K562 (cell line): ENCODE measurements around the gene FYTTD1. TPM values are rescaled to one million over a fixed set of nuclear protein-coding genes. Genes with fewer than 3 reads are reported as not detected.

ENCODE experiments used
- ETV5 ChIP-seq: sonication (generic); formaldehyde crosslinking; IDR thresholded peaks from 2 replicates; pipeline ENCODE4 v1.4.0; 2020; ENCODE audit warnings: low read depth, mild to moderate bottlenecking, missing genetic modification reagents
- KLF16 ChIP-seq: IDR thresholded peaks from 2 replicates; pipeline ENCODE4 v1.6.1; 2016; ENCODE audit warnings: antibody characterized with exemption
- MAZ ChIP-seq, 2 experiments: fragments of 450-650 bp in 1 of 2; sonication (generic) in 1 of 2; formaldehyde crosslinking; IDR thresholded peaks in 1 of 2; conservative IDR thresholded peaks in 1 of 2; 2 replicates each; pipeline versions ENCODE4 v1.4.0 to v1.5.0; 2020; ENCODE audit warnings: mild to moderate bottlenecking in 1 of 2, missing genetic modification reagents in 1 of 2
- NCOA2 ChIP-seq, 2 experiments: fragments of 450-650 bp; IDR thresholded peaks; 2 replicates each; pipeline ENCODE4 v1.6.1; 2018; ENCODE audit warnings: mild to moderate bottlenecking in 2 of 2, moderate library complexity in 1 of 2; ENCODE audit not compliant: partially characterized antibody in 2 of 2
- NR2F6 ChIP-seq: fragments of 450-650 bp; formaldehyde crosslinking; IDR thresholded peaks from 2 replicates; pipeline ENCODE4 v1.4.0; 2020; ENCODE audit warnings: mild to moderate bottlenecking
- PHB2 ChIP-seq: fragments of 450-650 bp; IDR thresholded peaks from 2 replicates; pipeline ENCODE4 v1.6.1; 2017; ENCODE audit warnings: low read depth
- RBM14 ChIP-seq: fragments of 200-400 bp; formaldehyde crosslinking; IDR thresholded peaks from 2 replicates; pipeline ENCODE4 v1.6.1; 2018; ENCODE audit warnings: low read depth, mild to moderate bottlenecking, low read length, moderate library complexity, borderline replicate concordance; ENCODE audit not compliant: insufficient read depth
- RBM22 ChIP-seq: fragments of 200-400 bp; formaldehyde crosslinking; IDR thresholded peaks from 2 replicates; pipeline ENCODE4 v1.6.1; 2018; ENCODE audit warnings: low read length, low read depth; ENCODE audit not compliant: poor library complexity, severe bottlenecking
- SRSF3 ChIP-seq: fragments of 200-400 bp; formaldehyde crosslinking; IDR thresholded peaks from 2 replicates; pipeline ENCODE4 v1.6.1; 2016; ENCODE audit warnings: mild to moderate bottlenecking, low read length, moderate library complexity; ENCODE audit not compliant: insufficient read depth
- TEAD1 ChIP-seq, 2 experiments: fragments of 450-650 bp in 1 of 2; sonication (generic) in 1 of 2; formaldehyde crosslinking; IDR thresholded peaks; 2 replicates each; pipeline versions ENCODE4 v1.4.0 to v1.8.0; 2020 to 2022; ENCODE audit warnings: mild to moderate bottlenecking in 2 of 2, missing genetic modification reagents in 1 of 2
- ZFP91 ChIP-seq: sonication (generic); formaldehyde crosslinking; IDR thresholded peaks from 2 replicates; pipeline ENCODE4 v1.8.0; 2022; ENCODE audit warnings: mild to moderate bottlenecking, missing genetic modification reagents
- polyA plus RNA-seq, 8 experiments: library from polyadenylated mRNA; depleted of rRNA in 4 of 8; stranded (reverse) in 5 of 8; unstranded in 3 of 8; fragments of >200 nt; fragmentation: Nextera tagmentation in 2 of 8; fragmentation: Illumina TruSeq in 1 of 8; extraction: Ambion mirVana in 2 of 8; extraction: Trizol in 1 of 8; gene quantifications; 2 replicates each; pipeline versions ENCODE4 v1.2.1 to v1.2.3, GENCODE V29; 2011 to 2014; ENCODE audit warnings: inconsistent platforms in 1 of 8, missing spikeins in 1 of 8
- total RNA-seq, 7 experiments: library from RNA; depleted of rRNA in 6 of 7; stranded (reverse); fragments of >200 nt in 6 of 7; fragmentation: Illumina TruSeq in 2 of 7; extraction: Trizol in 2 of 7; gene quantifications; 2 replicates each; pipeline versions ENCODE4 v1.2.1 to v1.2.3, GENCODE V29; 2011 to 2021; ENCODE audit warnings: low replicate concordance in 1 of 7
- TF ChIP-seq, protein P1 (sequence below): sonication (generic); formaldehyde crosslinking; IDR thresholded peaks from 2 replicates; pipeline ENCODE4 v1.4.0; 2020; ENCODE audit warnings: mild to moderate bottlenecking, missing genetic modification reagents
- TF ChIP-seq, protein P2 (sequence below): fragments of 250-450 bp; sonication (Bioruptor Pico); IDR thresholded peaks from 2 replicates; pipeline ENCODE4 v1.5.0; 2021; ENCODE audit warnings: mild to moderate bottlenecking, moderate library complexity
- TF ChIP-seq, protein P3 (sequence below), 3 experiments: fragments of 200-800 bp in 1 of 3; fragments of 250-450 bp in 1 of 3; fragments of 450-650 bp in 1 of 3; sonication (Bioruptor Pico) in 1 of 3; sonication (Bioruptor generic) in 1 of 3; formaldehyde crosslinking in 1 of 3; IDR thresholded peaks; 2 replicates each; pipeline versions ENCODE4 v1.6.1 to v1.8.0; 2016 to 2022; ENCODE audit warnings: mild to moderate bottlenecking in 2 of 3, missing genetic modification characterization in 2 of 3, missing compliant biosample characterization in 1 of 3, moderate library complexity in 1 of 3

FYTTD1 gene
- total and polyA plus RNA-seq, 9 of the 15 experiments (the other 6 are each of a cell fraction or from before 2014, with no cell fraction given) = 35.7 to 106 (median 76.3) TPM

GRCh38 chr3:197791113-197791891, 41.6 kb downstream of the FYTTD1 start, which contains the start of gene LRCH3 (continued):
- TF ChIP-seq, protein P1, sequence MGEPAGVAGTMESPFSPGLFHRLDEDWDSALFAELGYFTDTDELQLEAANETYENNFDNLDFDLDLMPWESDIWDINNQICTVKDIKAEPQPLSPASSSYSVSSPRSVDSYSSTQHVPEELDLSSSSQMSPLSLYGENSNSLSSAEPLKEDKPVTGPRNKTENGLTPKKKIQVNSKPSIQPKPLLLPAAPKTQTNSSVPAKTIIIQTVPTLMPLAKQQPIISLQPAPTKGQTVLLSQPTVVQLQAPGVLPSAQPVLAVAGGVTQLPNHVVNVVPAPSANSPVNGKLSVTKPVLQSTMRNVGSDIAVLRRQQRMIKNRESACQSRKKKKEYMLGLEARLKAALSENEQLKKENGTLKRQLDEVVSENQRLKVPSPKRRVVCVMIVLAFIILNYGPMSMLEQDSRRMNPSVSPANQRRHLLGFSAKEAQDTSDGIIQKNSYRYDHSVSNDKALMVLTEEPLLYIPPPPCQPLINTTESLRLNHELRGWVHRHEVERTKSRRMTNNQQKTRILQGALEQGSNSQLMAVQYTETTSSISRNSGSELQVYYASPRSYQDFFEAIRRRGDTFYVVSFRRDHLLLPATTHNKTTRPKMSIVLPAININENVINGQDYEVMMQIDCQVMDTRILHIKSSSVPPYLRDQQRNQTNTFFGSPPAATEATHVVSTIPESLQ (CRISPR knock-in tag) = peak; percentile 63
- TF ChIP-seq ZFP91 (CRISPR knock-in tag) (no peak), RBM14 (no peak), ETV5 (peak; percentile 75; the same call in 1 of the 2 replicates), PHB2 (no peak), MAZ (CRISPR knock-in tag; conservative IDR thresholded peaks at IDR 0.05 in 1 of 2, IDR thresholded peaks at IDR 0.05 in 1 of 2) (peak; percentile 81 to 89), NCOA2 (IDR thresholded peaks at IDR 0.05; ENCODE audit: partially characterized antibody in 2 of 2) (no peak), SRSF3 (no peak), KLF16 (no peak), NR2F6 (CRISPR knock-in tag) (no peak), RBM22 (peak; percentile 95), TEAD1 (CRISPR knock-in tag; IDR thresholded peaks at IDR 0.05) (peak in 1 of 2 experiments; percentile 61; a peak in 2 of 4 replicates)
- TF ChIP-seq, protein P2, sequence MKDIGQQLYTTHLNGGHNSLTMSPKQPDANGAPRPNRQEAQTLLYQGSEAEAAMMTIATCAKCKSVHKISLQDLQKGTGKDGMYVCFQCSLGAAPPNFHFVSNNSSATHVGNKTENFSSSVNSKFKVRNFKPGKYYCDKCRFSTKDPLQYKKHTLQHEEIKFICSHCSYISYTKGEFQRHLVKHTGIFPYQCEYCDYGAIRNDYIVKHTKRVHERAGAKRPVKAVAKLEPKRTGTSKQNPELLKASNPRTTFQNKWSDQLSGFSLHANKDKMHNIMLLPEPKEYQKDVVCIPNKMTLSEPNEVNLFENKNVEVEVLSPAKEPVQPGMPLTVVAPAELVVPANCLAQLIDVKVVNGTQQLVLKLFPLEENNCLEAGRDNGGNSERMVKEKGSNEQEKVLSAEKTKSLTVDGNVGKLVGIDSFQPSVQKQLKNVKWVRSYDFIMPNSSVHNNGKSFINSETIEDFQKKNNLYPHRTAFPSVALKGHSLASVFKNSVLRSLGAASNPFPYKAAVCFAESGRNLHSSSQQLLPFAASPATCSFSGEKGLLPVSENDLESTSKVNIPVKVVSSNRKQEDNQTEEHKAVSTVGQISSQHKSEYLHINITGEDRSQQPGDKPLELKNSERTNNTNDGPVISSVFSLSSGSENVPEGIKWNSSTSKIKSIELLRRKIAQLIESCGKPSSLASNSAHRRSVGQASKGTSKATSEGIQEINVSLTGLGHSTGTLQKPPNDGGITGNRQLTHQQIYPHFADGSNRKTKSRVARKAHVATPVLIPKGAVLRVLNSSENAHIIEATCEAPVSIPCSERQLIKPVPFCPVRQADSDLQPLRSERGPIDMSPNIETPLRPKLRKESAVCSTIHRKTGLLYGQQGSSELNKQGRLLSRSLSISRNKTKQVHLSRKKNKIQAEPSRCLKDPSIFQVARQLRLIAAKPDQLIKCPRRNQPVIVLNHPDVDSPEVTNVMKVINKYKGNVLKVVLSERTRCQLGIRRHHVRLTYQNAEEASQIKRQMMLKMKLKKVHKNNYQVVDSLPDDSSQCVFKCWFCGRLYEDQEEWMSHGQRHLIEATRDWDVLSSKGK (CRISPR knock-in tag) = no peak
- TF ChIP-seq, protein P3, sequence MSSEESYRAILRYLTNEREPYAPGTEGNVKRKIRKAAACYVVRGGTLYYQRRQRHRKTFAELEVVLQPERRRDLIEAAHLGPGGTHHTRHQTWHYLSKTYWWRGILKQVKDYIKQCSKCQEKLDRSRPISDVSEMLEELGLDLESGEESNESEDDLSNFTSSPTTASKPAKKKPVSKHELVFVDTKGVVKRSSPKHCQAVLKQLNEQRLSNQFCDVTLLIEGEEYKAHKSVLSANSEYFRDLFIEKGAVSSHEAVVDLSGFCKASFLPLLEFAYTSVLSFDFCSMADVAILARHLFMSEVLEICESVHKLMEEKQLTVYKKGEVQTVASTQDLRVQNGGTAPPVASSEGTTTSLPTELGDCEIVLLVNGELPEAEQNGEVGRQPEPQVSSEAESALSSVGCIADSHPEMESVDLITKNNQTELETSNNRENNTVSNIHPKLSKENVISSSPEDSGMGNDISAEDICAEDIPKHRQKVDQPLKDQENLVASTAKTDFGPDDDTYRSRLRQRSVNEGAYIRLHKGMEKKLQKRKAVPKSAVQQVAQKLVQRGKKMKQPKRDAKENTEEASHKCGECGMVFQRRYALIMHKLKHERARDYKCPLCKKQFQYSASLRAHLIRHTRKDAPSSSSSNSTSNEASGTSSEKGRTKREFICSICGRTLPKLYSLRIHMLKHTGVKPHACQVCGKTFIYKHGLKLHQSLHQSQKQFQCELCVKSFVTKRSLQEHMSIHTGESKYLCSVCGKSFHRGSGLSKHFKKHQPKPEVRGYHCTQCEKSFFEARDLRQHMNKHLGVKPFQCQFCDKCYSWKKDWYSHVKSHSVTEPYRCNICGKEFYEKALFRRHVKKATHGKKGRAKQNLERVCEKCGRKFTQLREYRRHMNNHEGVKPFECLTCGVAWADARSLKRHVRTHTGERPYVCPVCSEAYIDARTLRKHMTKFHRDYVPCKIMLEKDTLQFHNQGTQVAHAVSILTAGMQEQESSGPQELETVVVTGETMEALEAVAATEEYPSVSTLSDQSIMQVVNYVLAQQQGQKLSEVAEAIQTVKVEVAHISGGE (CRISPR knock-in tag; IDR thresholded peaks at IDR 0.05) = peak in 1 of 3 experiments; percentile 59; a peak in 2 of 6 replicates
